Testis (tissue), 2 donors: ENCODE measurements around the gene ASXL3.

ENCODE experiments used
- CTCF ChIP-seq, 3 experiments: fragments of 450-650 bp in 2 of 3; fragments of 200-600 bp in 1 of 3; sonication (generic) in 1 of 3; IDR thresholded peaks; one replicate each; pipeline ENCODE4 v1.5.1; 2016 to 2019; ENCODE audit warnings: antibody characterized with exemption in 3 of 3, mild to moderate bottlenecking in 2 of 3, moderate library complexity in 1 of 3
- POLR2A ChIP-seq: fragments of 450-650 bp; IDR thresholded peaks from one replicate; pipeline ENCODE4 v1.6.1; 2017; ENCODE audit warnings: antibody characterized with exemption, mild to moderate bottlenecking, moderate library complexity

- TF ChIP-seq CTCF (IDR thresholded peaks at IDR 0.05) (no peak), POLR2A (no peak)
These were observed 36.7 kb upstream of the ASXL3 start for GRCh38 chr18:33541316-33541715.
